ENCODE measurements around the gene OPCML. TPM values are rescaled to one million over a fixed set of nuclear protein-coding genes. Genes with fewer than 3 reads are reported as not detected.

The OPCML gene
- total RNA-seq, 2 experiments from 2014 or later, result not detected

DNA sequence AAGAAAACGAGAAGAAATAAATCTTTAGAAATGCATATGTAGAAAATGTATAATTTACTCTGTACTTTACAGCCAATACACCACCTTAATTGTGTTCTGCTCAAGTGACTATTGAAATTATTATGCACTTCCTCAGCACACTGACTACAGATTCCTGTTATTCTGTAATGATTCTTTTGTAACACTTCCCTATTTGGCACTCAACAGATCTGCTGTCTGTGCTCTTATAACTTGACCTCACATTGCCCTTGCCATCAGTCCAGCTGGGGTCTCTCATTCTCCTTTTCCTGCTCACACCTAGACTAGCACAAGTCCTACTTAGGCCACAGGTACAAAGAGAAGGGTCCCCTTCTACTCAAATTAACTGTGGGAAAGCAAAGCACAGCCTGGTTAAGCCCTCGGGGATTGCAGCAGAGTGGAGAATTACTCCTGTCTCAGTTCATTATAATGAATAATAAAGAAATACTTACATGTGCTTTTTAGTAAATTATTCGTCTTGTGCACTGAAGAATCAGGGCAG lies 860.4 kb downstream of the OPCML start:
- no peaks in the 10 kb centered on the region for H3K36me3 Mint-ChIP-seq (ENCODE audit: low read depth)
- ChIA-PET POLR2A (no interaction called here), CTCF (no interaction called here)
- H3K27me3 Mint-ChIP-seq (ENCODE audit: low read depth), result peaks cover 2% of the 10 kb centered on the region
- H3K4me1 Mint-ChIP-seq (ENCODE audit: low read depth), result no peaks in the 10 kb centered on the region
- ATAC-seq (no peak), DNase-seq (no peak)
- H3K27ac Mint-ChIP-seq, result no peak overlapping the region
- H3K9me3 Mint-ChIP-seq (ENCODE audit: insufficient read depth), result no peaks in the 10 kb centered on the region
- no peak overlapping the region for H3K4me3 Mint-ChIP-seq

DNA sequence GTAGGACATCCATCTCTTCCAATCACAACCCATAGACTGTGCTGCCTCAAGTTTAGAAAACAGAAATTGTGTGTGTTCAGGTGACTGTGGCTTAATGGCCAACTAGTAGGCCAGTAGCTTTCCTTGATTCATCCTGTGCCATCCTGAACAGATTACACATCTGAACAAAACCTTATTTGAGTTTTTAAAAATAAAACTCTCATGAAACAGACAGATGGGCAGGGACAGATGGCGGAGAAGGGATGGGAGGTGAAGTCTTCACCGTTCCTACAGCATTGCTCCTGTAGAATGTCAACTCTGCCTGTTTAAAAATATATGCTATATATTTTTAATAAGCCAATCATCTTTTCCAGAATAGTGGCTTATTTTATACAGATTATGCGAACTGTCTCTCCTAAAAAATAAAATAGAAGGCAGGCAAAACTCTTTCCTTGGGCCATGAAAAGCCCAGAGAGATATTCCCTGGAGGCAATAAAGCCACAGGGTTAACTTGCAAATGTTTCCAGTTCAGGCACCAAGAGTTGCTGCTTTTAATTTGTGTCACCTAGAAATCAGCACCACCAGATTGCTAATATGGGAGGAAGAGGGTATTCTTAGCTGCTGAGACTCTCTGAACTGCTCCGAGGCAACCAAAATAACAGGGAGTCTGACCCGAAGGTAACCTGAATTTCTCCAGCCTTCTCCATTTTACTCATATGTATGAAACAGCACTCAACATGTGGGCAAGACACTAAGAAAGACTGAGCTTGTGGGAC lies 861.2 kb downstream of the OPCML start:
- ATAC-seq (no peak), DNase-seq (no peak)
- Mint-ChIP-seq H3K9me3 (ENCODE audit: insufficient read depth) (no peaks in the 10 kb centered on the region), H3K27me3 (ENCODE audit: low read depth) (peaks cover 2% of the 10 kb centered on the region), H3K4me3 (no peak overlapping the region), H3K27ac (no peak overlapping the region), H3K36me3 (ENCODE audit: low read depth) (no peaks in the 10 kb centered on the region), H3K4me1 (ENCODE audit: low read depth) (no peaks in the 10 kb centered on the region)
- POLR2A ChIA-PET, result no interaction called here
- CTCF ChIA-PET, result no interaction called here

DNA sequence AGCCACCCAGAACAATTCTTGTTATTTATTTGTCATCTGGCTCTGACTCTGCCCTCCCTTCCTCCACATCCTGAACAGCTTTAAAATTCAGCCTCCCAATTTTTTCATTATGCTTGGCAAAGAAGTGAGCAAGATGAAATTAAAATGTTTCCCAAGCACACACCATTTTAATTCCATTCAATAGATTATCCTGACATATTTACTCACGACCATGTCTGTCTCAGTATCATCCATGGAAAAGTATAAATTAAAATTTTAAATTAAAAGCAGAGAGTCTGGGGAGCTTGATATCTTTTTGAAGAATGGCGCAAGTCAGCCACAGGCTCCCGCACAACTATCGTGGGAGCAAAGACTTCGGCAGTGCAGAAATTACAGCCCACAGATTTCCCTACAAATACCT lies 862.4 kb downstream of the OPCML start:
- H3K36me3 Mint-ChIP-seq (ENCODE audit: low read depth), result no peaks in the 10 kb centered on the region
- no peak overlapping the region for H3K27ac Mint-ChIP-seq
- POLR2A ChIA-PET, result no interaction called here
- peaks cover 2% of the 10 kb centered on the region for H3K27me3 Mint-ChIP-seq (ENCODE audit: low read depth)
- no peak for ATAC-seq
- no peaks in the 10 kb centered on the region for H3K9me3 Mint-ChIP-seq (ENCODE audit: insufficient read depth)
- CTCF ChIA-PET, result no interaction called here
- DNase-seq, result no peak
- H3K4me3 Mint-ChIP-seq, result no peak overlapping the region
- no peaks in the 10 kb centered on the region for H3K4me1 Mint-ChIP-seq (ENCODE audit: low read depth)

DNA sequence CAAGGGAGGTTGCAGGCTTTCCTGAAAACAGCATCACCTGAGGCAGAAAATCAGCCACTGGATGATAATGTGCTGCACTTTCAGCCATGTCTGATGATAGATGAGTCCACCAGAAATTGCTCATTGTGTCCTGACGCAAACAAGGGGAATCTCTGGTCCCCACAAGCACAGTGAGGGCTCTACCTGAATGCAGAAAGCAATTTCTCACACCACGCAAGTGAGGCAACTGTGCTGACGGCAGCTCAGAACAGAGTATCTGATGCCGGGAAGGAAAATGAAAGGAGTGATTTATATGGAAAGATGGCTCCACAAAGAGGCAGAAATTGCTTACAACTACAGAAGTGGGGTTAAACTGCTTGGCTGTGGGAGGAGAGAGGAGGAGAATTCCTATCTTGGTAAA lies 867.1 kb downstream of the OPCML start:
- Mint-ChIP-seq H3K27ac (no peak overlapping the region), H3K4me1 (ENCODE audit: low read depth) (no peaks in the 10 kb centered on the region), H3K36me3 (ENCODE audit: low read depth) (no peaks in the 10 kb centered on the region), H3K4me3 (no peak overlapping the region), H3K9me3 (ENCODE audit: insufficient read depth) (no peaks in the 10 kb centered on the region), H3K27me3 (ENCODE audit: low read depth) (peaks cover 1% of the 10 kb centered on the region)
- ChIA-PET CTCF (no interaction called here), POLR2A (no interaction called here)
- ATAC-seq, result no peak
- no peak for DNase-seq

DNA sequence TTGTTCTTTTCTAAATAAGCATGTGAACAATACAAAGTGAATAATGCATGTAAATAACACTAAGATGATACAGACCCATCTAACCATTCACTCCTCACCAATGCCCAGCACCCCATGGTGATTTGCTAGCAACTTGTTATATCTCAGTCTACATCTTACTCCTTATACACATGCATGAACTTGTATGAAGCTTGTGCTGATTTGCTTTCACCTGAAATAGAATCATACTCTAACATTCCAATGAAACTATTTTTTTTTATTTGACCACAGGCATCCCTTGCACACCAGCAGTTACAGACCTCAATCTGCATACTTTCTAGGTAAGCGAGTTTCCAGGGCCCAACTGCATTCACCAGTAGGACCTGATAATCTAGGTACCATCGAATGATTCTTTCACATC lies 873.6 kb downstream of the OPCML start:
- Mint-ChIP-seq H3K36me3 (ENCODE audit: low read depth) (no peaks in the 10 kb centered on the region), H3K27me3 (ENCODE audit: low read depth) (no peaks in the 10 kb centered on the region), H3K27ac (no peak overlapping the region), H3K9me3 (ENCODE audit: insufficient read depth) (no peaks in the 10 kb centered on the region), H3K4me1 (ENCODE audit: low read depth) (no peaks in the 10 kb centered on the region), H3K4me3 (no peak overlapping the region)
- CTCF ChIA-PET, result no interaction called here
- no peak for ATAC-seq
- POLR2A ChIA-PET, result no interaction called here
- DNase-seq, result no peak

DNA sequence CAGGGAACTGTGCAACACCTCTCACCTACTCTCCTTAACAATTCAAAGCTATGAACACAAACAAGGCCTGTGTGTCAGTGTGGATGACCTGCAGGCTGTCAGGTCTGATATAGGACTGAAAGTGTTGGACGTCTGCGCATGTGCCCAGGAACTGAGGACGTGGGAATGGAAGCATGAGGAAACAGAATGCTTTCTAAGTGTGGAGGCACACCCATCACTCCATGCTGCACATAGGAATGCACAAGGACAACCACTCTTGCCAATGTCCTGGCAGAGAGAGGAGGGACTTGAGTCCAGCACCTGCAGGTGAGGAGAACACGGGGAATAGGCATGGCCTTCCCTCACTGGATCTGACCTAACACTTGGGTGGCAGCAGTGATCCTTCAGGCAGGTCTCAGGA lies 874.3 kb downstream of the OPCML start:
- CTCF ChIA-PET, result no interaction called here
- no peaks in the 10 kb centered on the region for H3K9me3 Mint-ChIP-seq (ENCODE audit: insufficient read depth)
- no peaks in the 10 kb centered on the region for H3K27me3 Mint-ChIP-seq (ENCODE audit: low read depth)
- H3K36me3 Mint-ChIP-seq (ENCODE audit: low read depth), result no peaks in the 10 kb centered on the region
- DNase-seq, result no peak
- H3K4me1 Mint-ChIP-seq (ENCODE audit: low read depth), result no peaks in the 10 kb centered on the region
- no peak overlapping the region for H3K4me3 Mint-ChIP-seq
- no peak overlapping the region for H3K27ac Mint-ChIP-seq
- POLR2A ChIA-PET, result no interaction called here
- no peak for ATAC-seq

DNA sequence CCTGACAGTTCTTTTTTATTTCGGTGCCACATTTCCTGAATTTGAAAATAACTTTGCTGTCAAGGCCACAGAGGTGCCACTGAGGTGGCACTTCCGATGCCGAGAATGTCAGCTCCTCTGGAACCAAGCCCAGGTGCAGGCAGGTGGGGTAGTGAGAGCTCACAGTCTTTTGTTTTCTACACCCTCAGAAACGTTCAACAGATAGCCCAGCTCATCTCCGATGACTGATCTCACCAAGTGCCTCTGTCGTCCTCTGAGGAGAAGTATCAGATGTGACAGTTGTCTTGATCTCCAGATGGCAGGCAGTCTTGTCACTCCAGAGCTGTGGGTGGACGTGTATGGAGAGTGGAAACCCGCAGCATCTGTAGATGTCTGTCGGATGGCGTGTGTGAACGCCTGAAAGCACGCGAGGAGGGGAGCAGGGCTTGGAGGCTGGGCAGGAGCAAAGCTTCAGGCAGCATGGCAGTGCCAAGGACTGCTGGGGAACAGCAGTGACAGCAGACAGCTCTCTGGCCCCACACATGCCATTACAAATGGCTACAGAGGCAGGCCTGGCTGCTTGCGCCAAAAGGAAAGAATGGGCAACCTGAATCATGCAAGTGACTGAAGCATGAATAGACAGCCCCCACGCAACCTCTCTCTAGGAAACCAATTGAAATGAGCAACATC lies 877.0 kb downstream of the OPCML start:
- H3K27me3 Mint-ChIP-seq (ENCODE audit: low read depth), result no peaks in the 10 kb centered on the region
- DNase-seq (no peak), ATAC-seq (no peak)
- ChIA-PET POLR2A (no interaction called here), CTCF (no interaction called here)
- no peak overlapping the region for H3K27ac Mint-ChIP-seq
- H3K36me3 Mint-ChIP-seq (ENCODE audit: low read depth), result no peaks in the 10 kb centered on the region
- H3K4me1 Mint-ChIP-seq (ENCODE audit: low read depth), result no peaks in the 10 kb centered on the region
- no peaks in the 10 kb centered on the region for H3K9me3 Mint-ChIP-seq (ENCODE audit: insufficient read depth)
- no peak overlapping the region for H3K4me3 Mint-ChIP-seq

DNA sequence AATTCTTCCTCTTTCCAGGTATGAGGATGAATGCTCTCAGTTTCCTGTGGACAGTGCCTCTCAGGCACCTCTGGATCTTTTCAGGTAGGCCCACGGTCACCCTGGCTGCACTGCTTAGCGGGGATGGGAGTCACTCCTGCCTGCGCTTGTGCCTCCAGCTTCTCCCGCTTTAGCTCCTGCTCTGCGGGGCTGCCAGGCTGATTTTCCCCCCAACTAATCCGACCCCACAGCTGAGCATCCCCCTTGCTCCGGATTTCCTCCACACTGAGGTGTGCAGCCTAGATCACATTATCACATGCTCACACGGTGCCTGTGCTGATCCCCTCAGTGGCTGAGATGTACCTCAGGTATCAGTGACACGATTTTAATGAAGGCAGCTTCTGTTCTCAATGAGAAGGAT lies 879.1 kb downstream of the OPCML start:
- DNase-seq (no peak), ATAC-seq (no peak)
- ChIA-PET CTCF (no interaction called here), POLR2A (no interaction called here)
- no peaks in the 10 kb centered on the region for H3K36me3 Mint-ChIP-seq (ENCODE audit: low read depth)
- no peak overlapping the region for H3K27ac Mint-ChIP-seq
- no peak overlapping the region for H3K4me3 Mint-ChIP-seq
- no peaks in the 10 kb centered on the region for H3K4me1 Mint-ChIP-seq (ENCODE audit: low read depth)
- H3K9me3 Mint-ChIP-seq (ENCODE audit: insufficient read depth), result no peaks in the 10 kb centered on the region
- H3K27me3 Mint-ChIP-seq (ENCODE audit: low read depth), result no peaks in the 10 kb centered on the region

DNA sequence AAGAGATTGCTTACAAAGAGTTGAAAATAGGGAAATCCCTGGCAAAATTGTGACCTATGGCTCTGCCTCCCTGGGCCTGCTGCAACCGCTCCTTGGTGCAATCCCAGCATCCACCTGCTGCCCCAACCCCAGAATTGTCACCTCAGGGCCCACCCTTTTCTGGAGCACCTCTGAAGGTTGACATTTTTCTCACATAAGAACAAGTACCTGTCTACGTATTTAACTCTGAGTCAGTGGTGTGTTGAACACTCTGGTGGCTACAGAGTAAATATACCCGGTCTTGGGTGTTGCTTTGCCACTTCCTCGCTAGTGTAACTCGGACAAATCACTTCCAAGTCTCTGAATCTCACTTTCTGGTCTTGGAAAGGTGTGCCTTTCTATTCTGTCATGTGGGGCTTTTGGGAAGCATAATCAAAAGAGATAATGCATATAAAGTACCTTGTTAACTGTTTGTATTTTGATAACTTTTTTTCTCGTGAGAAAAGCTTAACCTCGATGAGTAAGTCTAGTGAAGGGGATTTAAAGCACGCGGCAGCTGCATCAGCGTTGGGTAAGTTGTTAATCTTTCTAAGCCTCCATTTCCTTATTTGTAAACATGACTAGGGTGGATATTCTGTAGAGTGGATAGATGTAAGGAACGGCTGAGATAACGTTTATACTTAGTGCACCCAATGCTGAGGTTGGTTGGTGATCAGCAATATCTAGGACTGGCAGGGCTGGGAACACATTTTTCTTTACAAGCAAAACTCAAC lies 881.2 kb downstream of the OPCML start:
- Mint-ChIP-seq H3K4me1 (ENCODE audit: low read depth) (no peaks in the 10 kb centered on the region), H3K4me3 (no peak overlapping the region), H3K27me3 (ENCODE audit: low read depth) (no peaks in the 10 kb centered on the region), H3K9me3 (ENCODE audit: insufficient read depth) (no peaks in the 10 kb centered on the region), H3K27ac (no peak overlapping the region), H3K36me3 (ENCODE audit: low read depth) (no peaks in the 10 kb centered on the region)
- no peak for ATAC-seq
- ChIA-PET CTCF (no interaction called here), POLR2A (no interaction called here)
- no peak for DNase-seq

DNA sequence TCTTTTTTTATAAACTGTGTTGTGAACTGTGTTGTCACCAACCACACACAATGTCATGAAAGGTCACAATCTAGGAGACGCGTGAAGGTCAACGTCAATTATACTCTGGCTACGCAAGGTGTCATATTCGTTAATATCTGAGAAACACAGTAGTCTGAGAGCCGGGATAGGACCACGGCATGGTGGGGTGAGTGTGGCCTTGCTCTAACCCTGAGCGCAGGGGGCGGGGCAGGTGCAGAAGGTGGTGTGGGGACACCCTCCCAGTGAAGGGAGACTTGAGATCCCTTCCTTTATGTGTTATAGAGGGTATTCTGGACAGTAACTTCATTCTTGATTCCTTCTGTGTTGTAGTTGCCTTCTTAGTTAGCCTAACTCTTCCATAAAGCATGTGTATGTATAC lies 883.0 kb downstream of the OPCML start:
- no peaks in the 10 kb centered on the region for H3K36me3 Mint-ChIP-seq (ENCODE audit: low read depth)
- POLR2A ChIA-PET, result no interaction called here

DNA sequence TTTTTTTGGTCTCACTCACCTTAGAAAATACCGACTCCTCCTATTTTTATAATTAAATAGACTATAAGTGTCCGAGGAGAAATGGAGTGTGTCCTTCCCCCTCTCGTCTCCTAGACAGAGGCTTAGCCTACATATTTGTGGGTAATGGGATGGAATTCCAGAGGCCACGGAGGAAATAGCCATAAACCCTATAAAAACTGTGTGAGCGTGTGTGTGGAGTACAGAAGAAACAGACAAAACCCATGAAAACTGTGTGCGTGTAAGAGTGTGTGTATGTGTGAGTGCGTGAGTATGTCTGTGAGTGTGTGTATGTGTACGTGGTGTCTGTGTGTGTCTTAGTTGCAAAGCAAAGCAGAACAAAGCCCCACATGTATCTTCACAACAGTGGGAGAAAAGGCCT lies 883.5 kb downstream of the OPCML start:
- Mint-ChIP-seq H3K9me3 (ENCODE audit: insufficient read depth) (no peaks in the 10 kb centered on the region), H3K36me3 (ENCODE audit: low read depth) (no peaks in the 10 kb centered on the region), H3K4me1 (ENCODE audit: low read depth) (no peaks in the 10 kb centered on the region), H3K27me3 (ENCODE audit: low read depth) (no peaks in the 10 kb centered on the region), H3K4me3 (no peak overlapping the region), H3K27ac (no peak overlapping the region)
- ATAC-seq (no peak), DNase-seq (no peak)
- ChIA-PET POLR2A (no interaction called here), CTCF (no interaction called here)

More for the DNA sequence above, 883.0 kb downstream of the OPCML start:
- CTCF ChIA-PET, result no interaction called here
- Mint-ChIP-seq H3K27me3 (ENCODE audit: low read depth) (no peaks in the 10 kb centered on the region), H3K4me1 (ENCODE audit: low read depth) (no peaks in the 10 kb centered on the region), H3K9me3 (ENCODE audit: insufficient read depth) (no peaks in the 10 kb centered on the region), H3K27ac (no peak overlapping the region), H3K4me3 (no peak overlapping the region)
- ATAC-seq (no peak), DNase-seq (no peak)

DNA sequence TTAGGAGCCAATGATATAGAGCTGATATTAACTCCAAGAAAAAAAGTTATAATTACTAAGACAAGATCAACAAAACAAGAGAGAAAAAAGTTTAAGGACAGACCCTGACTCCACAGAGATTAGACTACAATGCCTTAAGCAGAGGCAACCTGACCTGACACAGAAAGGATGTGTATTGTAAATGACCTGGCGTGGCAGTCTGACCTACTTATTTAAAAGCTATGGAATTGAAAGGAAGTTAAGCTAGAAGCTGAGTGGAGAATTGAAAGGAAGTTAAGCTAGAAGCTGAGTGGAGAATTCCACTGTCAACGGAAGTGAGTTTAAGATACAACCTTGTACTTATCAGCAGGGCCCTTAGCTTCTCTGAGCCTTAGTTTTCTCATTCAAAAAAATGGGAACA lies 885.4 kb downstream of the OPCML start:
- Mint-ChIP-seq H3K27me3 (ENCODE audit: low read depth) (no peaks in the 10 kb centered on the region), H3K4me3 (no peak overlapping the region), H3K36me3 (ENCODE audit: low read depth) (no peaks in the 10 kb centered on the region), H3K27ac (no peak overlapping the region), H3K4me1 (ENCODE audit: low read depth) (no peaks in the 10 kb centered on the region), H3K9me3 (ENCODE audit: insufficient read depth) (no peaks in the 10 kb centered on the region)
- ATAC-seq, result no peak
- DNase-seq, result no peak
- POLR2A ChIA-PET, result no interaction called here
- CTCF ChIA-PET, result no interaction called here

Data from activated CD8-positive, alpha-beta T cell treated with anti-CD3 and anti-CD28 coated beads, Interleukin-2, amount 10 ng/mL, durations not matched to agents 7 days and 5 days (primary cell).